AG10803 (cell line): ENCODE data around the gene KCNQ1.

ENCODE experiments used
- DNase-seq: peaks from one replicate; pipeline ENCODE4 v3.0.0; 2010; ENCODE audit warnings: low read depth
- H3K4me3 ChIP-seq: 2 replicates; pipeline ENCODE4 v1.5.1; 2011; ENCODE audit warnings: mild to moderate bottlenecking, low read length, control low read depth
- CTCF ChIP-seq: conservative IDR thresholded peaks from 2 replicates; pipeline ENCODE4 v1.5.1; 2011; ENCODE audit warnings: mild to moderate bottlenecking, low read length, control low read depth, inconsistent platforms

The KCNQ1 gene

GRCh38 chr11:2519862-2520735, 75.3 kb downstream of the KCNQ1 start:
- no peak for TF ChIP-seq CTCF
- H3K4me3 ChIP-seq = no peak overlapping the region
- DNase-seq = no peak

GRCh38 chr11:2520736-2521035, 75.9 kb downstream of the KCNQ1 start:
- H3K4me3 ChIP-seq = no peak overlapping the region
- no peak for DNase-seq
- no peak for TF ChIP-seq CTCF

GRCh38 chr11:2521081-2521732, 76.4 kb downstream of the KCNQ1 start:
- no peak overlapping the region for H3K4me3 ChIP-seq
- no peak for TF ChIP-seq CTCF
- DNase-seq = no peak

GRCh38 chr11:2521733-2522630, 77.2 kb downstream of the KCNQ1 start:
- H3K4me3 ChIP-seq = no peak overlapping the region
- DNase-seq = no peak

GRCh38 chr11:2522631-2523255, 77.9 kb downstream of the KCNQ1 start:
- no peak overlapping the region for H3K4me3 ChIP-seq
- no peak for TF ChIP-seq CTCF
- DNase-seq = no peak

More at GRCh38 chr11:2521733-2522630, 77.2 kb downstream of the KCNQ1 start:
- no peak for TF ChIP-seq CTCF

GRCh38 chr11:2523821-2524391, 79.1 kb downstream of the KCNQ1 start:
- TF ChIP-seq CTCF = no peak

More at GRCh38 chr11:2523821-2524391, 79.1 kb downstream of the KCNQ1 start:
- no peak for DNase-seq
- no peak overlapping the region for H3K4me3 ChIP-seq
